ENCODE measurements around the gene CTAGE9.

- TF ChIP-seq, protein P1, sequence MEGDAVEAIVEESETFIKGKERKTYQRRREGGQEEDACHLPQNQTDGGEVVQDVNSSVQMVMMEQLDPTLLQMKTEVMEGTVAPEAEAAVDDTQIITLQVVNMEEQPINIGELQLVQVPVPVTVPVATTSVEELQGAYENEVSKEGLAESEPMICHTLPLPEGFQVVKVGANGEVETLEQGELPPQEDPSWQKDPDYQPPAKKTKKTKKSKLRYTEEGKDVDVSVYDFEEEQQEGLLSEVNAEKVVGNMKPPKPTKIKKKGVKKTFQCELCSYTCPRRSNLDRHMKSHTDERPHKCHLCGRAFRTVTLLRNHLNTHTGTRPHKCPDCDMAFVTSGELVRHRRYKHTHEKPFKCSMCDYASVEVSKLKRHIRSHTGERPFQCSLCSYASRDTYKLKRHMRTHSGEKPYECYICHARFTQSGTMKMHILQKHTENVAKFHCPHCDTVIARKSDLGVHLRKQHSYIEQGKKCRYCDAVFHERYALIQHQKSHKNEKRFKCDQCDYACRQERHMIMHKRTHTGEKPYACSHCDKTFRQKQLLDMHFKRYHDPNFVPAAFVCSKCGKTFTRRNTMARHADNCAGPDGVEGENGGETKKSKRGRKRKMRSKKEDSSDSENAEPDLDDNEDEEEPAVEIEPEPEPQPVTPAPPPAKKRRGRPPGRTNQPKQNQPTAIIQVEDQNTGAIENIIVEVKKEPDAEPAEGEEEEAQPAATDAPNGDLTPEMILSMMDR (IDR thresholded peaks at IDR 0.05) = no peak
- no peak for TF ChIP-seq POLR2AphosphoS5 (IDR thresholded peaks at IDR 0.05; ENCODE audit: low read depth, low read length)
- no peak for TF ChIP-seq TCF7L2 (IDR thresholded peaks at IDR 0.05; ENCODE audit: low read depth, low read length)
- TF ChIP-seq REST (IDR thresholded peaks at IDR 0.05; ENCODE audit: insufficient read depth in 1 of 2, low read depth in 2 of 2, low read length in 1 of 2) = no peak
- TF ChIP-seq SIN3A (IDR thresholded peaks at IDR 0.05; ENCODE audit: borderline replicate concordance, insufficient read depth, low read depth, low read length) = no peak
These were observed 40.9 kb downstream of the CTAGE9 start for GRCh38 chr6:131669891-131670290.
